Keratinocyte (primary cell): ENCODE data around the gene IFNAR2. TPM values are rescaled to one million over a fixed set of nuclear protein-coding genes. Genes with fewer than 3 reads are reported as not detected.
A peak's percentile ranks its signal among the peaks of the same experiment; 100 is the strongest.

Experiments used
- DNase-seq: peaks from one replicate; pipeline ENCODE4 v3.0.0-alpha.2; 2011; ENCODE audit warnings: low read depth, missing footprints, low spot score
- FAIRE-seq: peaks from 2 replicates; lab custom pipeline; 2011; peaks lifted over from hg19 to GRCh38; lab: Jason Lieb, UNC
- H2AFZ ChIP-seq: 2 replicates; pipeline ENCODE4 v1.6.0; 2012; ENCODE audit warnings: low read length, control low read depth, inconsistent platforms; ENCODE audit not compliant: control insufficient read depth
- H3K27ac ChIP-seq: 2 replicates; pipeline ENCODE4 v1.5.1; 2011; ENCODE audit warnings: low read length; ENCODE audit not compliant: control insufficient read depth, insufficient read depth
- H3K27me3 ChIP-seq: 3 replicates; pipeline ENCODE4 v1.6.0; 2011; ENCODE audit warnings: low read length; ENCODE audit not compliant: control insufficient read depth, insufficient read depth; ENCODE audit errors: extremely low read depth
- H3K36me3 ChIP-seq, 2 experiments: 2 replicates in 1 of 2; 3 replicates in 1 of 2; pipeline ENCODE4 v1.5.1; 2011; ENCODE audit warnings: low read length in 2 of 2, mild to moderate bottlenecking in 1 of 2; ENCODE audit not compliant: control insufficient read depth in 2 of 2, insufficient read depth in 2 of 2; ENCODE audit errors: extremely low read depth in 1 of 2
- H3K4me1 ChIP-seq: 3 replicates; pipeline ENCODE4 v1.5.1; 2011; ENCODE audit warnings: low read length; ENCODE audit not compliant: control insufficient read depth, insufficient read depth; ENCODE audit errors: extremely low read depth
- H3K4me2 ChIP-seq: 3 replicates; pipeline ENCODE4 v1.6.0; 2011; ENCODE audit warnings: low read depth, low read length; ENCODE audit not compliant: control insufficient read depth, insufficient read depth; ENCODE audit errors: extremely low read depth
- H3K4me3 ChIP-seq, 3 experiments: fragments of 200-600 bp in 1 of 3; sonication (generic) in 1 of 3; 2 replicates in 2 of 3; 3 replicates in 1 of 3; pipeline ENCODE4 v1.5.1; 2011 to 2016; ENCODE audit warnings: low read length in 3 of 3, mild to moderate bottlenecking in 3 of 3, control low read depth in 2 of 3, inconsistent platforms in 1 of 3, low read depth in 1 of 3, mixed read lengths in 1 of 3, mixed run types in 1 of 3, moderate library complexity in 1 of 3; ENCODE audit not compliant: control insufficient read depth in 2 of 3, insufficient read depth in 2 of 3; ENCODE audit errors: extremely low read depth in 1 of 3
- H3K79me2 ChIP-seq: 2 replicates; pipeline ENCODE4 v1.6.0; 2012; ENCODE audit warnings: low read length; ENCODE audit not compliant: control insufficient read depth, insufficient read depth
- H3K9ac ChIP-seq: 3 replicates; pipeline ENCODE4 v1.6.0; 2011; ENCODE audit warnings: low read length; ENCODE audit not compliant: control insufficient read depth, insufficient read depth; ENCODE audit errors: extremely low read depth
- H3K9me1 ChIP-seq: 3 replicates; pipeline ENCODE4 v1.6.0; 2011; ENCODE audit warnings: low read length; ENCODE audit not compliant: control insufficient read depth, insufficient read depth; ENCODE audit errors: extremely low read depth
- H3K9me3 ChIP-seq: 2 replicates; pipeline ENCODE4 v1.5.1; 2012; ENCODE audit warnings: low read depth, low read length; ENCODE audit not compliant: control insufficient read depth
- H4K20me1 ChIP-seq: 3 replicates; pipeline ENCODE4 v1.6.0; 2011; ENCODE audit warnings: low read length; ENCODE audit not compliant: control insufficient read depth, insufficient read depth; ENCODE audit errors: extremely low read depth
- EZH2 ChIP-seq: IDR thresholded peaks from one replicate; pipeline ENCODE4 v1.6.1; 2012; ENCODE audit warnings: inconsistent platforms, mild to moderate bottlenecking, low read length, moderate library complexity
- dilution Hi-C: fragments of 300-500 bp; cut with MboI; formaldehyde crosslinking; loops from one replicate; pipeline ENCODE4 v1.7.0; 2020; ENCODE audit warnings: low sequenced_read_pairs; ENCODE audit not compliant: extremely low pct_ligation_motif_present
- polyA plus RNA-seq, 5 experiments: library from polyadenylated mRNA; depleted of rRNA in 3 of 5; stranded (reverse) in 3 of 5; stranded (forward) in 1 of 5; unstranded in 1 of 5; fragments of >200 nt; gene quantifications; 1 replicate in 1 of 5; 2 replicates in 3 of 5; 3 replicates in 1 of 5; pipeline versions ENCODE4 v1.2.1 to v1.2.3, GENCODE V29; 2011 to 2012; ENCODE audit warnings: missing spikeins in 2 of 5, low read depth in 1 of 5, low replicate concordance in 1 of 5
- TF ChIP-seq, protein P1 (sequence below), 3 experiments: IDR thresholded peaks in 1 of 3; conservative IDR thresholded peaks in 1 of 3; optimal IDR thresholded peaks in 1 of 3; 2 replicates in 2 of 3; 3 replicates in 1 of 3; pipeline versions ENCODE3 to v1.5.1; 2011; ENCODE audit warnings: low read length in 3 of 3, mild to moderate bottlenecking in 3 of 3, moderate library complexity in 2 of 3, control low read depth in 1 of 3, inconsistent platforms in 1 of 3; ENCODE audit not compliant: insufficient read depth in 2 of 3; ENCODE audit errors: extremely low read depth in 1 of 3

Gene IFNAR2
- polyA plus RNA-seq, 1 donor (not counting 4 experiments of a cell fraction or from before 2014, with no cell fraction given): 23.0 TPM

DNA sequence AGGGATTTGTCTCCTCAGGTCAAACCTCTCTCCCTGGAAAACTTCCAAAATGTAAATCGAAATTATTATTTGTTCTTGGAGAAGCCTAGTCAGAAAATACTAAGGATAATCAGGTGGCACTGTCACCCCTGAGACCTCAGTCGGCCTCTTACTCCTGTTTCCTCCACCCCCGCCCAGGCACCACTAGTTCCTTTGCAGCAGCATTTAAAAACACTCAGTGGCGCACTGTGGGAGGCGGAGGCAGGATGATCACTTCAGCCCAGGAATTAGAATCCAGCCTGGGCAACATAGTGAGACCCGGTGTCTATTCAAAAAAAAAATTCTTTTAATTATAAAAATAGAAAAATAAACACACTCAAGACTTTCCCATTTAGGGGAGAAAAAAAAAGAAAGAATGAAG is 18.0 kb upstream of the IFNAR2 start:
- H3K36me3 ChIP-seq: no peaks in the 10 kb centered on the region
- no peaks in the 10 kb centered on the region for H3K9me3 ChIP-seq
- H3K4me2 ChIP-seq: no peak overlapping the region
- H2AFZ ChIP-seq: no peak overlapping the region
- H3K9ac ChIP-seq: no peak overlapping the region
- H3K4me1 ChIP-seq: peaks cover 28% of the 10 kb centered on the region
- dilution Hi-C loops: no loop called here
- no peak for TF ChIP-seq EZH2
- TF ChIP-seq, protein P1, sequence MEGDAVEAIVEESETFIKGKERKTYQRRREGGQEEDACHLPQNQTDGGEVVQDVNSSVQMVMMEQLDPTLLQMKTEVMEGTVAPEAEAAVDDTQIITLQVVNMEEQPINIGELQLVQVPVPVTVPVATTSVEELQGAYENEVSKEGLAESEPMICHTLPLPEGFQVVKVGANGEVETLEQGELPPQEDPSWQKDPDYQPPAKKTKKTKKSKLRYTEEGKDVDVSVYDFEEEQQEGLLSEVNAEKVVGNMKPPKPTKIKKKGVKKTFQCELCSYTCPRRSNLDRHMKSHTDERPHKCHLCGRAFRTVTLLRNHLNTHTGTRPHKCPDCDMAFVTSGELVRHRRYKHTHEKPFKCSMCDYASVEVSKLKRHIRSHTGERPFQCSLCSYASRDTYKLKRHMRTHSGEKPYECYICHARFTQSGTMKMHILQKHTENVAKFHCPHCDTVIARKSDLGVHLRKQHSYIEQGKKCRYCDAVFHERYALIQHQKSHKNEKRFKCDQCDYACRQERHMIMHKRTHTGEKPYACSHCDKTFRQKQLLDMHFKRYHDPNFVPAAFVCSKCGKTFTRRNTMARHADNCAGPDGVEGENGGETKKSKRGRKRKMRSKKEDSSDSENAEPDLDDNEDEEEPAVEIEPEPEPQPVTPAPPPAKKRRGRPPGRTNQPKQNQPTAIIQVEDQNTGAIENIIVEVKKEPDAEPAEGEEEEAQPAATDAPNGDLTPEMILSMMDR (optimal IDR thresholded peaks at IDR 0.05 in 1 of 3, IDR thresholded peaks at IDR 0.05 in 1 of 3, conservative IDR thresholded peaks at IDR 0.05 in 1 of 3; ENCODE audit: extremely low read depth in 1 of 3, insufficient read depth in 2 of 3, low read length in 3 of 3): no peak
- H3K4me3 ChIP-seq: no peak overlapping the region
- H4K20me1 ChIP-seq: no peaks in the 10 kb centered on the region
- no peaks in the 10 kb centered on the region for H3K79me2 ChIP-seq
- H3K9me1 ChIP-seq: no peaks in the 10 kb centered on the region
- H3K27me3 ChIP-seq: no peaks in the 10 kb centered on the region
- no peak overlapping the region for H3K27ac ChIP-seq
- DNase-seq (no peak), FAIRE-seq (no peak)

DNA sequence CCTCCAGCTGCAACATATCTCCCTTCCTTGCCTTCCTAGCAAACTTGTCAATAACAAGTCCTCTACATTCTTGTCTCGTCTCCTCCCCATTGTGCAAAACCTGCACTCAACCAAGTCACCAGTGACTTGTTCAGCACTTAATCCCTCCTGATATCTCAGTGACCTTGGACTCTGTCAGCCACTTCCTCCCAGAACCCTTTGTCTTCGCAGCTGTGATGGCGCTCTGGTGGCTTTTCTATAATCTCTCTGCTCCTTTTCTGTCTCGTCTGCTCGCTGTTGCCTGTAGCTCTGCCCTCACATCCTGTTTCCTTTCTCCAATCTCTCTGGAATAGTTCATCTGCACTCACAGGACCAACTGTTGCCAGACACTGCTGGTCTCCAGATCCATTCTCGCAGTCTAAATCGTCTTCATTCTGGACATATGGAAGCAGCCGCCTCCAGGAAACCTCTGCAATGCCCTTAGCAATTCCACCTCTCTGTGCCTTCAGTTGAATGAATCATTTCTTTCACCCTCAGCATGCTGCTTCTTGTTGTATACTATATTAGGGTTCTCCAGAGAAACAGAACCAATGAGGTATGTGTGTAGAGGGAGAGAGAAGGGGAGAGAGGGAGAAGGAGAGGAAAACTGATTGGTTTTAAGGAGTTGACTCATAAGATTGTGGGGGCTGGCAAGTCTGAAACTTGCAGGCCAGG is 17.4 kb upstream of the IFNAR2 start:
- Histone ChIP-seq H3K9me3 (no peaks in the 10 kb centered on the region), H3K79me2 (no peaks in the 10 kb centered on the region), H3K4me3 (peak overlapping the region in 1 of 3 experiments; percentile 4), H4K20me1 (no peaks in the 10 kb centered on the region), H3K4me2 (peak overlapping the region; percentile 45), H3K9ac (no peak overlapping the region), H3K27ac (peak overlapping the region; percentile 22), H3K4me1 (peaks cover 28% of the 10 kb centered on the region), H3K9me1 (no peaks in the 10 kb centered on the region), H2AFZ (peak overlapping the region; percentile 69), H3K36me3 (no peaks in the 10 kb centered on the region), H3K27me3 (no peaks in the 10 kb centered on the region)
- FAIRE-seq: peak; percentile 67
- TF ChIP-seq, protein P1 (optimal IDR thresholded peaks at IDR 0.05 in 1 of 3, IDR thresholded peaks at IDR 0.05 in 1 of 3, conservative IDR thresholded peaks at IDR 0.05 in 1 of 3; ENCODE audit: extremely low read depth in 1 of 3, insufficient read depth in 2 of 3, low read length in 3 of 3): no peak
- no peak for TF ChIP-seq EZH2
- DNase-seq: peak; percentile 41
- dilution Hi-C loops: no loop called here
